ENCODE data around the gene EGFL6.
"Not testable (repeated sequence)": the region's sequence is repeated elsewhere in the genome, so short reads cannot be mapped to it uniquely, and the experiment has no call there.

Gene EGFL6

GRCh38 chrX:13638826-13639225, 69.4 kb downstream of the EGFL6 start:
- Histone ChIP-seq H3K36me3 (no peaks in the 10 kb centered on the region), H3K9me3 (ENCODE audit: severe bottlenecking) (peaks cover 16% of the 10 kb centered on the region), H3K27me3 (ENCODE audit: insufficient read depth, low read depth, severe bottlenecking) (peaks cover 66% of the 10 kb centered on the region), H3K27ac (no peak overlapping the region), H3K4me3 (ENCODE audit: low read depth, low read length) (no peak overlapping the region)
- DNase-seq: no peak
- no peak for TF ChIP-seq CTCF (IDR thresholded peaks at IDR 0.05; ENCODE audit: low read depth, low read length)

GRCh38 chrX:13641684-13642083, 72.3 kb downstream of the EGFL6 start:
- H3K4me3 ChIP-seq (ENCODE audit: low read depth, low read length); DNase-seq; H3K36me3 ChIP-seq; H3K27ac ChIP-seq: not testable (repeated sequence)
- Histone ChIP-seq H3K27me3 (ENCODE audit: insufficient read depth, low read depth, severe bottlenecking) (peaks cover 60% of the 10 kb centered on the region), H3K9me3 (ENCODE audit: severe bottlenecking) (peaks cover 13% of the 10 kb centered on the region)

- Histone ChIP-seq H3K4me3 (ENCODE audit: low read depth, low read length) (no peak overlapping the region), H3K36me3 (no peaks in the 10 kb centered on the region), H3K27me3 (ENCODE audit: insufficient read depth, low read depth, severe bottlenecking) (peaks cover 30% of the 10 kb centered on the region), H3K27ac (no peak overlapping the region), H3K9me3 (ENCODE audit: severe bottlenecking) (peaks cover 3% of the 10 kb centered on the region)
- no peak for DNase-seq
- no peak for TF ChIP-seq CTCF (IDR thresholded peaks at IDR 0.05; ENCODE audit: low read depth, low read length)
Observed at GRCh38 chrX:13645464-13646153, 76.2 kb downstream of the EGFL6 start.

GRCh38 chrX:13646154-13646549, 76.8 kb downstream of the EGFL6 start:
- Histone ChIP-seq H3K36me3 (no peaks in the 10 kb centered on the region), H3K27ac (no peak overlapping the region), H3K4me3 (ENCODE audit: low read depth, low read length) (no peak overlapping the region), H3K9me3 (ENCODE audit: severe bottlenecking) (no peaks in the 10 kb centered on the region), H3K27me3 (ENCODE audit: insufficient read depth, low read depth, severe bottlenecking) (peaks cover 30% of the 10 kb centered on the region)
- TF ChIP-seq CTCF (IDR thresholded peaks at IDR 0.05; ENCODE audit: low read depth, low read length): peak; percentile 86
- peak; percentile 73 for DNase-seq

- Histone ChIP-seq H3K27me3 (ENCODE audit: insufficient read depth, low read depth, severe bottlenecking) (peaks cover 32% of the 10 kb centered on the region), H3K9me3 (ENCODE audit: severe bottlenecking) (no peaks in the 10 kb centered on the region), H3K4me3 (ENCODE audit: low read depth, low read length) (no peak overlapping the region), H3K27ac (no peak overlapping the region), H3K36me3 (no peaks in the 10 kb centered on the region)
- no peak for TF ChIP-seq CTCF (IDR thresholded peaks at IDR 0.05; ENCODE audit: low read depth, low read length)
- DNase-seq: no peak
Observed at GRCh38 chrX:13647709-13648212, 78.4 kb downstream of the EGFL6 start.

GRCh38 chrX:13648336-13648735, 78.9 kb downstream of the EGFL6 start:
- not testable (repeated sequence) for H3K4me3 ChIP-seq (ENCODE audit: low read depth, low read length); H3K9me3 ChIP-seq (ENCODE audit: severe bottlenecking); H3K27ac ChIP-seq; H3K36me3 ChIP-seq; DNase-seq
- peaks cover 27% of the 10 kb centered on the region for H3K27me3 ChIP-seq (ENCODE audit: insufficient read depth, low read depth, severe bottlenecking)

GRCh38 chrX:13649838-13650237, 80.4 kb downstream of the EGFL6 start:
- no peak for TF ChIP-seq CTCF (IDR thresholded peaks at IDR 0.05; ENCODE audit: low read depth, low read length)
- H3K27ac ChIP-seq: no peak overlapping the region
- DNase-seq: no peak

More at GRCh38 chrX:13649838-13650237, 80.4 kb downstream of the EGFL6 start:
- Histone ChIP-seq H3K27me3 (ENCODE audit: insufficient read depth, low read depth, severe bottlenecking) (peaks cover 21% of the 10 kb centered on the region), H3K36me3 (no peaks in the 10 kb centered on the region), H3K9me3 (ENCODE audit: severe bottlenecking) (no peaks in the 10 kb centered on the region), H3K4me3 (ENCODE audit: low read depth, low read length) (no peak overlapping the region)

All from WERI-Rb-1 (cell line).